Measurements from ENCODE around the gene FGFR2.

GRCh38 chr10:121509796-121510195 lies 88.4 kb downstream of the FGFR2 start:
- no peak for TF ChIP-seq CTCF (IDR thresholded peaks at IDR 0.05)
- TF ChIP-seq EP300 (IDR thresholded peaks at IDR 0.05), result no peak
- no peak for TF ChIP-seq POLR2A (IDR thresholded peaks at IDR 0.05)
- no peak for TF ChIP-seq POLR2AphosphoS5 (IDR thresholded peaks at IDR 0.05)

Data from suprapubic skin (tissue), 4 donors.